C4-2B (cell line): Measurements from ENCODE around the gene DES.

Experiments
- H3K27ac ChIP-seq: fragments of 450-650 bp; 2 replicates; pipeline ENCODE4 v1.5.1; 2017
- CTCF ChIP-seq: fragments of 450-650 bp; conservative IDR thresholded peaks from 2 replicates; pipeline ENCODE4 v1.5.1; 2017; ENCODE audit warnings: mild to moderate bottlenecking
- ZFX ChIP-seq: fragments of 450-650 bp; IDR thresholded peaks from 2 replicates; pipeline ENCODE4 v1.6.1; 2017

Gene DES

GRCh38 chr2:219408204-219408603, 10.0 kb upstream of the DES start:
- no peak overlapping the region for H3K27ac ChIP-seq
- TF ChIP-seq CTCF (no peak), ZFX (no peak)

GRCh38 chr2:219408631-219409030, 9.5 kb upstream of the DES start:
- no peak for TF ChIP-seq CTCF
- TF ChIP-seq ZFX, result no peak
- no peak overlapping the region for H3K27ac ChIP-seq

GRCh38 chr2:219409619-219410018, 8.6 kb upstream of the DES start:
- TF ChIP-seq CTCF (no peak), ZFX (no peak)
- no peak overlapping the region for H3K27ac ChIP-seq

- no peak for TF ChIP-seq CTCF
- no peak for TF ChIP-seq ZFX
Observed at GRCh38 chr2:219410390-219410789, 7.8 kb upstream of the DES start.

GRCh38 chr2:219414857-219415256, 3.3 kb upstream of the DES start:
- no peak overlapping the region for H3K27ac ChIP-seq
- no peak for TF ChIP-seq CTCF

More at GRCh38 chr2:219410390-219410789, 7.8 kb upstream of the DES start:
- no peak overlapping the region for H3K27ac ChIP-seq

GRCh38 chr2:219415580-219416234, 2.5 kb upstream of the DES start:
- no peak for TF ChIP-seq CTCF
- no peak for TF ChIP-seq ZFX
- no peak overlapping the region for H3K27ac ChIP-seq

- TF ChIP-seq CTCF (no peak), ZFX (no peak)
- no peak overlapping the region for H3K27ac ChIP-seq
Observed at GRCh38 chr2:219416235-219416602, 2.0 kb upstream of the DES start.
